Embryonic facial prominence (tissue), 1 donor: ENCODE data around the gene SCAF1.

Experiments used
- DNase-seq: peaks from one replicate; pipeline ENCODE4 v3.0.0-alpha.2; 2016; ENCODE audit errors: extremely low spot score

Gene SCAF1

GRCh38 chr19:49646586-49646985, 4.6 kb downstream of the SCAF1 start:
- DNase-seq = no peak

- no peak for DNase-seq
These were observed 9.2 kb downstream of the SCAF1 start for GRCh38 chr19:49651029-49651819.

- no peak for DNase-seq
These were observed 10.0 kb downstream of the SCAF1 start for GRCh38 chr19:49651820-49652550.

DNA sequence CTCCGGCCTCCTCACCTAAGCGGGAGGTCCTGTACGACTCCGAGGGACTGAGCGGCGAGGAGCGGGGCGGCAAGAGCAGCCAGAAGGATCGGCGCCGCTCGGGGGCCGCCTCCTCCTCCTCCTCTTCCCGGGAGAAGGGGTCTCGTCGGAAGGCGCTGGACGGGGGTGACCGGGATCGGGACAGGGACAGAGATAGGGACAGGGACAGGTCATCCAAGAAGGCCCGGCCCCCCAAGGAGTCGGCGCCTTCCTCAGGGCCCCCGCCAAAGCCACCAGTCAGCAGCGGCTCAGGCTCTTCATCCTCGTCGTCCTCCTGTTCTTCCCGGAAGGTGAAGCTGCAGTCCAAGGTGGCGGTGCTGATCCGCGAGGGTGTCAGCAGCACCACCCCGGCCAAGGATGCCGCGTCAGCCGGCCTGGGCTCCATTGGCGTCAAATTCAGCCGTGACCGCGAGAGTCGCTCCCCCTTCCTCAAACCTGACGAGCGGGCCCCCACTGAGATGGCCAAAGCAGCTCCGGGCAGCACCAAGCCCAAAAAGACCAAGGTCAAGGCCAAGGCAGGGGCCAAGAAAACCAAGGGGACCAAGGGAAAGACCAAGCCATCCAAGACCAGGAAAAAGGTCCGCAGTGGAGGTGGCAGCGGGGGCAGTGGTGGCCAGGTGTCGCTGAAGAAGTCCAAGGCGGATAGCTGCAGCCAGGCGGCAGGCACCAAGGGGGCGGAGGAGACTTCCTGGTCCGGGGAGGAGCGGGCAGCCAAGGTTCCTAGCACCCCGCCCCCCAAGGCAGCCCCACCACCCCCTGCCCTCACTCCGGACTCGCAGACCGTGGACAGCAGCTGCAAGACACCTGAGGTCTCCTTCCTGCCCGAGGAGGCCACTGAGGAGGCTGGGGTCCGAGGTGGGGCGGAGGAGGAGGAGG, 10.8 kb downstream of the SCAF1 start:
- DNase-seq = no peak

- no peak for DNase-seq
These were observed 11.4 kb downstream of the SCAF1 start for GRCh38 chr19:49653466-49653806.

- no peak for DNase-seq
These were observed 12.6 kb downstream of the SCAF1 start for GRCh38 chr19:49654581-49654980.

DNA sequence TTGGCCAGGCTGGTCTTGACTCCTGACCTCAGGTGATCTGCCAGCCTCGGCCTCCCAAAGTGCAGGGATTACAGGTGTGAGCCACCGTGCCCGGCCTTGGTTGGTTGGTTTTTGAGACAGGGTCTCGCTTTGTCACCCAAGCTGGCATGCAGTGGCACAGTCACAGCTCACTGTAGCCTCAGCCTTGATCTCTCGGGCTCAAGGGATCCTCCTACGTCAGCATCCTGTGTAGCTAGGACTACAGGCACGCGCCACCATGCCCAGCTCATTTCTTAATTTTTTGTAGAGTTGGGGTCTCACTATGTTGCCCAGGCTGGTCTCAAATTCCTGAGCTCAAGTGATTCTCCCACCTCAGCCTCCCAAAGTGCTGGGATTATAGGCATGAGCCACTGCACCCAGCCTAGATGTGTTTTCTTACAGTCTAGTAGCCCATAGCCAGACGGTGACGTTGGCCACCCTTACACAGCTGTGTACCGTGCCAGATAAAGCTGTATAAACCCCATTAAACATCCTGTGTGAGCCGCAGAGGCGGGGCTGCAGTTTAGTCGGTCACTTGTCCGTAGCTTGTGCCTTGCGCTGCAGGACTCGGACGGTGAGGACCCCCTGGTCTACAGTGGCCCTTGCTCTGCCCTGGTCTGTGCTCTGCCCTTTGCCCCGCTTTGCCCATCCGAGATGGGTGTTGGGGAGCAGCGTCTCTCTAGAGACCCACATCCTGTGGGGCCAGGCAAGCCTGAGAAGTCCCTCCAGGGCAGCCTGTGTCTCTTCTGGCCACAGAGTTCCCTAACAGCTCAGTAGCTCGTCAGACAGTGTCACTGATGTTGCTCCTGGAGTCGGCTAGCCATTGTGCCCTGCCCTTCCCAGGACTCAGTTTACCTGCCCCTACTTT, 13.8 kb downstream of the SCAF1 start:
- DNase-seq = no peak

- DNase-seq = no peak
These were observed 14.6 kb downstream of the SCAF1 start for GRCh38 chr19:49656456-49657109.

DNA sequence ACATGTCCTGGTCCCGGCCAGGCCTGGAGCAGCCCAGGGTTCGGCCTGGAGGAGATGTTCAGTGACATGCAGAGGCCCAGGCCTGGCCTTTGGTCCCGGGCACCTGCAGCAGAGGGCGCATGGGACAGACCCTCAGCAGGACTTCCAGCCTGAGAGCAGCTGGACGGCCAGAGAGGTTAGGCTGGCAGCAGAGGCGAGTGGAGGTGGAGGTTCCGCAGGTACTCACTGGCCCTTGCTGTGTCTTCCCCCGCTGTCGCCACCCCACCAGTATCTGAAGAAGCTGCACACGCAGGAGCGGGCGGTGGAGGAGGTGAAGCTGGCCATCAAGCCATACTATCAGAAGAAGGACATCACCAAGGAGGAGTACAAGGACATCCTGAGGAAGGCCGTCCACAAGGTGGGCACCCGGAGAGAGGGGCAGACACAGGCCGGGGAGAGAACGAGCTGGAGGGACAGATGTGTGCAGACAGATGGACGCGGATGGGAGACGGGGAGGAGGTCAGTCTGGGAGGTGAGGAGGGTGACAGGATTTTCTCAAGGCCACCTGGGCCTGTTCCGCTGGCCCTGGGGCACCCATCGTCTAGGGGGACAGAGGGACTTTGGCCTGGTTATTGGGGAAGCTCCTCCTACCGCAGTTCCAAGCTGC, 15.6 kb downstream of the SCAF1 start:
- no peak for DNase-seq

GRCh38 chr19:49658139-49658517, 16.1 kb downstream of the SCAF1 start:
- no peak for DNase-seq

GRCh38 chr19:49658566-49659442, 16.8 kb downstream of the SCAF1 start:
- no peak for DNase-seq

- DNase-seq = no peak
These were observed 18.4 kb downstream of the SCAF1 start for GRCh38 chr19:49660338-49660961.

- DNase-seq = no peak
These were observed 20.0 kb downstream of the SCAF1 start for GRCh38 chr19:49662011-49662410.

DNA sequence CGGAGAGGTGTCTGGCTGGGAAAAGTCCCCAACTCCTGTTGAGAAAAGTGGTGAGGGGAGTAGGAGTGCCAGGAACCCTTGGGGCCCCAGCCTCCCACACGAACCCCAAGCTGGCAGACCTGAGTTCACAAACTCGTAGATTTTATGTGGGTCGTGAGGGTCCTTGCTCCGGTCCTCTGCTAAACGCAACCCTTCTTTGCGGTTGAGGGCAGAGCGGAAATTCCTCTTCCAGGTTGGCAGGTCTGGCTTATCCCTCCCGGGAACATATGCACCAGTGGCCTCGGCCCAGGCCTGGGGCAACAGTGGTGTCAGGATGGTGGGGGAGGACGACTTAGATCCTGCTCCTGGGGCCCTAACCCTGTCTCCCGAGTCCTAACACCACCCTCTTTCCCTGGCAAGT, 21.2 kb downstream of the SCAF1 start:
- no peak for DNase-seq

GRCh38 chr19:49664171-49665035, 22.4 kb downstream of the SCAF1 start:
- peak; percentile 69 for DNase-seq

- DNase-seq = no peak
These were observed 23.0 kb downstream of the SCAF1 start for GRCh38 chr19:49665036-49665350.

GRCh38 chr19:49665351-49666119, 23.5 kb downstream of the SCAF1 start, which contains the start of the genes BCL2L12 and IRF3:
TSS of gene BCL2L12 (plus strand) at chr19:49665933. CDS start at chr19:49666693, 760 bp downstream.
TSS of gene IRF3 (minus strand) at chr19:49665857. CDS start at chr19:49664838, 1,019 bp downstream.
- DNase-seq = peak; percentile 92
